Measurements from ENCODE around the gene ACAD11. TPM values are rescaled to one million over a fixed set of nuclear protein-coding genes. Genes with fewer than 3 reads are reported as not detected.

The ACAD11 gene
- total RNA-seq, 1 experiment from 2014 or later: 15.6 TPM

DNA sequence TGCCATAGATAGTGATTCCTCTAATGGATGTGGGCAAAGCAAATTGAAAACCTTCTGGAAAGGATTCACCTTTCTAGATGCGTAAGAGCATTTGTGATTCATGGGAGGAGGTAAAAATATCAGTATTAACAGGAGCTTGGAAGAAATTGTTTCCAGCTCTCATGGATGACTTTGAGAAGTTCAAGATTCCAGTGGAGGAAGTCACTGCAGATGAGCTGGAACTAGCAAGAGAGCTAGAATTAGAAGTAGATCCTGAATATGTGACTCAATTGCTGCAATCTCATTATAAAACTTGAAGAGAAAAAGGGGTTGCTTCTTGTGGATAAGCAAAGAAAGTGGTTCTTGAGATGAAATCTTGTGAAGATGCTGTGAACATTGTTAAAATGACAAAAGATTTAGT, 150.5 kb downstream of the ACAD11 start:
- TF ChIP-seq, protein P1, sequence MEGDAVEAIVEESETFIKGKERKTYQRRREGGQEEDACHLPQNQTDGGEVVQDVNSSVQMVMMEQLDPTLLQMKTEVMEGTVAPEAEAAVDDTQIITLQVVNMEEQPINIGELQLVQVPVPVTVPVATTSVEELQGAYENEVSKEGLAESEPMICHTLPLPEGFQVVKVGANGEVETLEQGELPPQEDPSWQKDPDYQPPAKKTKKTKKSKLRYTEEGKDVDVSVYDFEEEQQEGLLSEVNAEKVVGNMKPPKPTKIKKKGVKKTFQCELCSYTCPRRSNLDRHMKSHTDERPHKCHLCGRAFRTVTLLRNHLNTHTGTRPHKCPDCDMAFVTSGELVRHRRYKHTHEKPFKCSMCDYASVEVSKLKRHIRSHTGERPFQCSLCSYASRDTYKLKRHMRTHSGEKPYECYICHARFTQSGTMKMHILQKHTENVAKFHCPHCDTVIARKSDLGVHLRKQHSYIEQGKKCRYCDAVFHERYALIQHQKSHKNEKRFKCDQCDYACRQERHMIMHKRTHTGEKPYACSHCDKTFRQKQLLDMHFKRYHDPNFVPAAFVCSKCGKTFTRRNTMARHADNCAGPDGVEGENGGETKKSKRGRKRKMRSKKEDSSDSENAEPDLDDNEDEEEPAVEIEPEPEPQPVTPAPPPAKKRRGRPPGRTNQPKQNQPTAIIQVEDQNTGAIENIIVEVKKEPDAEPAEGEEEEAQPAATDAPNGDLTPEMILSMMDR (conservative IDR thresholded peaks at IDR 0.05): no peak
- no peaks in the 10 kb centered on the region for H3K27me3 Mint-ChIP-seq (ENCODE audit: low read depth)
- H3K4me2 ChIP-seq (ENCODE audit: insufficient read depth, insufficient read length, low read length): no peak overlapping the region
- H3K14ac ChIP-seq (ENCODE audit: insufficient read depth, low read length): no peak overlapping the region
- no peaks in the 10 kb centered on the region for H3K23me2 ChIP-seq (ENCODE audit: insufficient read length, low read depth, low read length, poor library complexity, severe bottlenecking)
- H3K9me3 ChIP-seq (ENCODE audit: control insufficient read depth, low read depth, low read length): no peaks in the 10 kb centered on the region
- no peak overlapping the region for H4K91ac ChIP-seq (ENCODE audit: insufficient read length, low read depth, low read length)
- H3K27ac Mint-ChIP-seq: no peak overlapping the region
- no peak overlapping the region for H3K4ac ChIP-seq (ENCODE audit: low read depth, low read length)
- H3K36me3 Mint-ChIP-seq (ENCODE audit: insufficient read depth in 1 of 3, low read depth in 3 of 3): peaks cover 5 to 50% (median 39%) of the 10 kb centered on the region in 3 experiments; a peak in 5 of 7 replicates
- H3K4me3 Mint-ChIP-seq: no peak overlapping the region
- no CpG with 5 or more reads among the region's 1 CpG for WGBS (ENCODE audit: extremely low coverage, insufficient read length, low lambda C conversion rate)
- H3K9me3 Mint-ChIP-seq: no peaks in the 10 kb centered on the region
- no peak overlapping the region for H3K23ac ChIP-seq (ENCODE audit: insufficient read length, low read depth, low read length)
- no peak overlapping the region for H2AK5ac ChIP-seq (ENCODE audit: insufficient read length, low read length)
- H3K4me1 Mint-ChIP-seq: no peaks in the 10 kb centered on the region
- H2AFZ ChIP-seq (ENCODE audit: low read length): no peak overlapping the region
- no peak for DNase-seq
- no peak overlapping the region for H2BK20ac ChIP-seq (ENCODE audit: low read depth, low read length, poor library complexity, severe bottlenecking)
- no peak overlapping the region for H2BK5ac ChIP-seq (ENCODE audit: insufficient read length, low read length)
- H3K18ac ChIP-seq (ENCODE audit: insufficient read length, low read depth, low read length): no peak overlapping the region
- no peak overlapping the region for H3T11ph ChIP-seq (ENCODE audit: low read length)
- H2BK120ac ChIP-seq (ENCODE audit: low read depth, low read length, poor library complexity, severe bottlenecking): no peak overlapping the region
- H3K9ac ChIP-seq (ENCODE audit: extremely low read depth, insufficient read length, low read length): no peak overlapping the region
- no peak overlapping the region for H3K56ac ChIP-seq (ENCODE audit: insufficient read length, low read depth, low read length)
- H3K4me1 ChIP-seq (ENCODE audit: insufficient read depth, low read length): no peaks in the 10 kb centered on the region
- H4K20me1 ChIP-seq (ENCODE audit: control insufficient read depth, insufficient read depth, insufficient read length): no peaks in the 10 kb centered on the region
- no peaks in the 10 kb centered on the region for H3K27me3 ChIP-seq (ENCODE audit: insufficient read depth, low read length)
- H4K5ac ChIP-seq (ENCODE audit: insufficient read length, low read depth, low read length): no peak overlapping the region
- no peaks in the 10 kb centered on the region for H3K79me2 ChIP-seq (ENCODE audit: insufficient read depth, low read length)
- H3K79me1 ChIP-seq (ENCODE audit: insufficient read depth, low read depth, low read length, poor library complexity, severe bottlenecking): no peaks in the 10 kb centered on the region
- no peak overlapping the region for H3K27ac ChIP-seq (ENCODE audit: insufficient read length, low read depth, low read length)
- no peak overlapping the region for H2BK12ac ChIP-seq (ENCODE audit: insufficient read length, low read depth, low read length)
- H2BK15ac ChIP-seq (ENCODE audit: low read depth, low read length): no peak overlapping the region
- no peak overlapping the region for H4K8ac ChIP-seq (replicated peaks; ENCODE audit: insufficient read length, low read depth, low read length)

Other genes starting within 250 kb of the ACAD11 start
- 16.6 and 18.1 TPM in 2 replicates for gene DNAJC13, start 242.3 kb downstream of the ACAD11 start, total RNA-seq (2021)
- not detected in 2 replicates for gene ACKR4, start 62.5 kb downstream of the ACAD11 start, total RNA-seq (2021)
- 37.7 and 39.2 TPM in 2 replicates for gene UBA5, start 520 bp upstream of the ACAD11 start, total RNA-seq (2021)
- 9.4 and 10.8 TPM in 2 replicates for gene NPHP3, start 62.6 kb upstream of the ACAD11 start, total RNA-seq (2021)